ENCODE measurements around the gene MCRIP1.

- TF ChIP-seq CTCF (IDR thresholded peaks at IDR 0.05): peak; percentile 13 to 78 (median 50)
- no peak for TF ChIP-seq POLR2A (IDR thresholded peaks at IDR 0.05)
These were observed 36.4 kb upstream of the MCRIP1 start for GRCh38 chr17:81869221-81870130.

Data from vagina (tissue), 2 donors.